HL-60 (cell line): ENCODE measurements around the gene GPD2.

Experiments
- DNase-seq, 2 experiments: peaks; one replicate each; pipeline ENCODE4 v3.0.0-alpha.2; 2010 to 2020; ENCODE audit warnings: low read depth in 1 of 2, low spot score in 1 of 2
- H3K27ac ChIP-seq: fragments of 250-450 bp; sonication (Bioruptor Pico); replicated peaks from 2 replicates; pipeline ENCODE4 v1.5.1; 2020; ENCODE audit warnings: mild to moderate bottlenecking, moderate library complexity
- H3K27me3 ChIP-seq: fragments of 250-450 bp; sonication (Bioruptor Pico); 2 replicates; pipeline ENCODE4 v1.5.1; 2021; ENCODE audit warnings: mild to moderate bottlenecking, moderate library complexity; ENCODE audit not compliant: insufficient read depth, poor library complexity, severe bottlenecking
- H3K4me3 ChIP-seq: replicated peaks from 2 replicates; pipeline ENCODE4 v1.5.1; 2011; ENCODE audit warnings: mild to moderate bottlenecking, control low read depth, low read length; ENCODE audit not compliant: insufficient read depth
- GABPA ChIP-seq: IDR thresholded peaks from 2 replicates; pipeline ENCODE4 v1.6.1; 2012; ENCODE audit warnings: low read depth
- POLR2AphosphoS5 ChIP-seq: IDR thresholded peaks from 2 replicates; pipeline ENCODE4 v1.6.1; 2012; ENCODE audit warnings: low read depth
- REST ChIP-seq: IDR thresholded peaks from 2 replicates; pipeline ENCODE4 v1.6.1; 2012; ENCODE audit warnings: low read depth; ENCODE audit not compliant: insufficient replicate concordance
- SPI1 ChIP-seq: IDR thresholded peaks from 2 replicates; pipeline ENCODE4 v1.6.1; 2012; ENCODE audit warnings: low read depth, mild to moderate bottlenecking, borderline replicate concordance
- TF ChIP-seq, protein P1 (sequence below): IDR thresholded peaks from one replicate; pipeline ENCODE4 v1.5.1; 2011; ENCODE audit warnings: low read length, control low read depth, inconsistent platforms; ENCODE audit not compliant: insufficient read depth

The GPD2 gene

DNA sequence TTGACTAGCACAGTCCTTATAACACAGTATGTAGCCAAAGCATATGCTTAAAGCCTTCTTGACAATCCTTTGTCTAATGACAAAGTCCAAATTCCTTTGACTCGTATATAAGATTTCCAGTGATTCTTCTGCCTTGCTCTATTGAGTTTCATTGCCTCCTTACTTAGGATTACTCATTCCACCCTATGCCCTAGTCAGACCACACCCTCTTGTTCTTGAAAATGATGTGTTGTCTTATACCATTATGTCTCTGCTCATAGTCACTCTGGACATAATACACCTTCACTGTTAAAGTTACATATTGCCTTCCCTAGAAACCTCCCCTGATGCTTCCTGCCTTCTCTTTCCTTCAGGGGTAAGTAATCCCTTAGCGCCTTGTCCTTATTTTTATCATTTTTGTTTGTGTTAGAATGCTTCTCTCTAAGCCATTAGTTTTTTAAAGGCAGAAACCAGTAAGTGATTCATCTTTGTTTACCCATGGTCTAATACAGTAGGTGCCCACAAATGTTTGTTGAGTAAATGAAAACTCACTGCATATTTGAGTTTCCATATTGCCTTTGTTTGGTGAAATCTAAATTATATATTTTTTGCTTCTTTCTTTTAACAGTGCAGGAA lies 19.3 kb downstream of the GPD2 start:
- no peak overlapping the region for H3K27ac ChIP-seq
- no peaks in the 10 kb centered on the region for H3K27me3 ChIP-seq
- H3K4me3 ChIP-seq = no peak overlapping the region
- TF ChIP-seq REST = no peak
- TF ChIP-seq GABPA = no peak
- no peak for DNase-seq

GRCh38 chr2:156456616-156457015 lies 20.4 kb downstream of the GPD2 start:
- no peak overlapping the region for H3K27ac ChIP-seq
- no peaks in the 10 kb centered on the region for H3K27me3 ChIP-seq
- no peak for TF ChIP-seq SPI1
- TF ChIP-seq POLR2AphosphoS5 = no peak
- TF ChIP-seq GABPA = no peak
- no peak for TF ChIP-seq REST
- TF ChIP-seq, protein P1, sequence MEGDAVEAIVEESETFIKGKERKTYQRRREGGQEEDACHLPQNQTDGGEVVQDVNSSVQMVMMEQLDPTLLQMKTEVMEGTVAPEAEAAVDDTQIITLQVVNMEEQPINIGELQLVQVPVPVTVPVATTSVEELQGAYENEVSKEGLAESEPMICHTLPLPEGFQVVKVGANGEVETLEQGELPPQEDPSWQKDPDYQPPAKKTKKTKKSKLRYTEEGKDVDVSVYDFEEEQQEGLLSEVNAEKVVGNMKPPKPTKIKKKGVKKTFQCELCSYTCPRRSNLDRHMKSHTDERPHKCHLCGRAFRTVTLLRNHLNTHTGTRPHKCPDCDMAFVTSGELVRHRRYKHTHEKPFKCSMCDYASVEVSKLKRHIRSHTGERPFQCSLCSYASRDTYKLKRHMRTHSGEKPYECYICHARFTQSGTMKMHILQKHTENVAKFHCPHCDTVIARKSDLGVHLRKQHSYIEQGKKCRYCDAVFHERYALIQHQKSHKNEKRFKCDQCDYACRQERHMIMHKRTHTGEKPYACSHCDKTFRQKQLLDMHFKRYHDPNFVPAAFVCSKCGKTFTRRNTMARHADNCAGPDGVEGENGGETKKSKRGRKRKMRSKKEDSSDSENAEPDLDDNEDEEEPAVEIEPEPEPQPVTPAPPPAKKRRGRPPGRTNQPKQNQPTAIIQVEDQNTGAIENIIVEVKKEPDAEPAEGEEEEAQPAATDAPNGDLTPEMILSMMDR = no peak
- H3K4me3 ChIP-seq = no peak overlapping the region
- DNase-seq = no peak

GRCh38 chr2:156457523-156458517 lies 21.6 kb downstream of the GPD2 start:
- peak overlapping the region; percentile 22; the same call in 1 of the 2 replicates for H3K27ac ChIP-seq
- no peak overlapping the region for H3K4me3 ChIP-seq
- no peaks in the 10 kb centered on the region for H3K27me3 ChIP-seq
- TF ChIP-seq REST = no peak
- TF ChIP-seq GABPA = no peak
- no peak for TF ChIP-seq SPI1
- TF ChIP-seq, protein P1 = no peak
- TF ChIP-seq POLR2AphosphoS5 = no peak
- DNase-seq = no peak
